ENCODE measurements around the gene MAML1. TPM values are rescaled to one million over a fixed set of nuclear protein-coding genes. Genes with fewer than 3 reads are reported as not detected.

MAML1 gene
- total and polyA plus RNA-seq, 2 experiments from 2014 or later: 9.6 to 43.9 TPM

DNA sequence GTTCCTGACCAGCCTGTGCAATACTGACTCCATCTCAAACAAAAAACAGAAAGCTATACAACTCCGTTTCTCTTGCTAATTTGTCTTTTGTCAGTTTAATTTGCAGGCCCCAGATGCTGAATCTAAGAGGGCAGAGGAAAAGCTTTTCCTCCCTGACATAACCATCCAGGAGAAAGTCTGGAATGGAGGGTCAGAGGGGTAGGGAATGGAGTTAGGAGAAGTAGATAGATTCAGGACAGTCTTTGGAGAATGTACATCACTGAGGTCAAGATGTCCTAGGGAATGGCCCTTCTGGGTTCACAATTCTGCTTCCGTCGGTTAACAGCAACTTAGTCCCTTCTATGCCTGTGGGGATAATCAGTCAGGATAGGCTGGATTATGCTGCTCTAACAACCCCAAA lies 81.5 kb downstream of the MAML1 start:
- H3K36me3 Mint-ChIP-seq (ENCODE audit: low read depth): peaks cover 32% of the 10 kb centered on the region
- H3K4me1 ChIP-seq (ENCODE audit: insufficient read depth): peaks cover 20% of the 10 kb centered on the region
- H3K4me3 ChIP-seq: no peak overlapping the region
- peaks cover 5% of the 10 kb centered on the region; the same call in 1 of the 2 replicates for H3K36me3 ChIP-seq (ENCODE audit: insufficient read depth)
- peaks cover 25% of the 10 kb centered on the region for H3K4me1 Mint-ChIP-seq
- H3K27ac Mint-ChIP-seq: no peak overlapping the region
- H3F3A ChIP-seq (replicated peaks; ENCODE audit: low read depth): peaks cover 24% of the 10 kb centered on the region
- ATAC-seq (no peak), DNase-seq (ENCODE audit: low spot score) (no peak)
- TF ChIP-seq, protein P1, sequence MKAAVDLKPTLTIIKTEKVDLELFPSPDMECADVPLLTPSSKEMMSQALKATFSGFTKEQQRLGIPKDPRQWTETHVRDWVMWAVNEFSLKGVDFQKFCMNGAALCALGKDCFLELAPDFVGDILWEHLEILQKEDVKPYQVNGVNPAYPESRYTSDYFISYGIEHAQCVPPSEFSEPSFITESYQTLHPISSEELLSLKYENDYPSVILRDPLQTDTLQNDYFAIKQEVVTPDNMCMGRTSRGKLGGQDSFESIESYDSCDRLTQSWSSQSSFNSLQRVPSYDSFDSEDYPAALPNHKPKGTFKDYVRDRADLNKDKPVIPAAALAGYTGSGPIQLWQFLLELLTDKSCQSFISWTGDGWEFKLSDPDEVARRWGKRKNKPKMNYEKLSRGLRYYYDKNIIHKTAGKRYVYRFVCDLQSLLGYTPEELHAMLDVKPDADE (IDR thresholded peaks at IDR 0.05): no peak
- TF ChIP-seq STAT1 (IDR thresholded peaks at IDR 0.05; ENCODE audit: unreplicated experiment) (no peak), ZNF114 (CRISPR knock-in tag; IDR thresholded peaks at IDR 0.05) (no peak), CREB1 (CRISPR knock-in tag; IDR thresholded peaks at IDR 0.05; ENCODE audit: low read depth) (no peak), NANOG (IDR thresholded peaks at IDR 0.05; ENCODE audit: borderline replicate concordance) (no peak), EZH2 (IDR thresholded peaks at IDR 0.05; ENCODE audit: low read depth, unreplicated experiment) (no peak), POLR2AphosphoS5 (IDR thresholded peaks at IDR 0.05; ENCODE audit: low read depth) (no peak)
- TF ChIP-seq, protein P2, sequence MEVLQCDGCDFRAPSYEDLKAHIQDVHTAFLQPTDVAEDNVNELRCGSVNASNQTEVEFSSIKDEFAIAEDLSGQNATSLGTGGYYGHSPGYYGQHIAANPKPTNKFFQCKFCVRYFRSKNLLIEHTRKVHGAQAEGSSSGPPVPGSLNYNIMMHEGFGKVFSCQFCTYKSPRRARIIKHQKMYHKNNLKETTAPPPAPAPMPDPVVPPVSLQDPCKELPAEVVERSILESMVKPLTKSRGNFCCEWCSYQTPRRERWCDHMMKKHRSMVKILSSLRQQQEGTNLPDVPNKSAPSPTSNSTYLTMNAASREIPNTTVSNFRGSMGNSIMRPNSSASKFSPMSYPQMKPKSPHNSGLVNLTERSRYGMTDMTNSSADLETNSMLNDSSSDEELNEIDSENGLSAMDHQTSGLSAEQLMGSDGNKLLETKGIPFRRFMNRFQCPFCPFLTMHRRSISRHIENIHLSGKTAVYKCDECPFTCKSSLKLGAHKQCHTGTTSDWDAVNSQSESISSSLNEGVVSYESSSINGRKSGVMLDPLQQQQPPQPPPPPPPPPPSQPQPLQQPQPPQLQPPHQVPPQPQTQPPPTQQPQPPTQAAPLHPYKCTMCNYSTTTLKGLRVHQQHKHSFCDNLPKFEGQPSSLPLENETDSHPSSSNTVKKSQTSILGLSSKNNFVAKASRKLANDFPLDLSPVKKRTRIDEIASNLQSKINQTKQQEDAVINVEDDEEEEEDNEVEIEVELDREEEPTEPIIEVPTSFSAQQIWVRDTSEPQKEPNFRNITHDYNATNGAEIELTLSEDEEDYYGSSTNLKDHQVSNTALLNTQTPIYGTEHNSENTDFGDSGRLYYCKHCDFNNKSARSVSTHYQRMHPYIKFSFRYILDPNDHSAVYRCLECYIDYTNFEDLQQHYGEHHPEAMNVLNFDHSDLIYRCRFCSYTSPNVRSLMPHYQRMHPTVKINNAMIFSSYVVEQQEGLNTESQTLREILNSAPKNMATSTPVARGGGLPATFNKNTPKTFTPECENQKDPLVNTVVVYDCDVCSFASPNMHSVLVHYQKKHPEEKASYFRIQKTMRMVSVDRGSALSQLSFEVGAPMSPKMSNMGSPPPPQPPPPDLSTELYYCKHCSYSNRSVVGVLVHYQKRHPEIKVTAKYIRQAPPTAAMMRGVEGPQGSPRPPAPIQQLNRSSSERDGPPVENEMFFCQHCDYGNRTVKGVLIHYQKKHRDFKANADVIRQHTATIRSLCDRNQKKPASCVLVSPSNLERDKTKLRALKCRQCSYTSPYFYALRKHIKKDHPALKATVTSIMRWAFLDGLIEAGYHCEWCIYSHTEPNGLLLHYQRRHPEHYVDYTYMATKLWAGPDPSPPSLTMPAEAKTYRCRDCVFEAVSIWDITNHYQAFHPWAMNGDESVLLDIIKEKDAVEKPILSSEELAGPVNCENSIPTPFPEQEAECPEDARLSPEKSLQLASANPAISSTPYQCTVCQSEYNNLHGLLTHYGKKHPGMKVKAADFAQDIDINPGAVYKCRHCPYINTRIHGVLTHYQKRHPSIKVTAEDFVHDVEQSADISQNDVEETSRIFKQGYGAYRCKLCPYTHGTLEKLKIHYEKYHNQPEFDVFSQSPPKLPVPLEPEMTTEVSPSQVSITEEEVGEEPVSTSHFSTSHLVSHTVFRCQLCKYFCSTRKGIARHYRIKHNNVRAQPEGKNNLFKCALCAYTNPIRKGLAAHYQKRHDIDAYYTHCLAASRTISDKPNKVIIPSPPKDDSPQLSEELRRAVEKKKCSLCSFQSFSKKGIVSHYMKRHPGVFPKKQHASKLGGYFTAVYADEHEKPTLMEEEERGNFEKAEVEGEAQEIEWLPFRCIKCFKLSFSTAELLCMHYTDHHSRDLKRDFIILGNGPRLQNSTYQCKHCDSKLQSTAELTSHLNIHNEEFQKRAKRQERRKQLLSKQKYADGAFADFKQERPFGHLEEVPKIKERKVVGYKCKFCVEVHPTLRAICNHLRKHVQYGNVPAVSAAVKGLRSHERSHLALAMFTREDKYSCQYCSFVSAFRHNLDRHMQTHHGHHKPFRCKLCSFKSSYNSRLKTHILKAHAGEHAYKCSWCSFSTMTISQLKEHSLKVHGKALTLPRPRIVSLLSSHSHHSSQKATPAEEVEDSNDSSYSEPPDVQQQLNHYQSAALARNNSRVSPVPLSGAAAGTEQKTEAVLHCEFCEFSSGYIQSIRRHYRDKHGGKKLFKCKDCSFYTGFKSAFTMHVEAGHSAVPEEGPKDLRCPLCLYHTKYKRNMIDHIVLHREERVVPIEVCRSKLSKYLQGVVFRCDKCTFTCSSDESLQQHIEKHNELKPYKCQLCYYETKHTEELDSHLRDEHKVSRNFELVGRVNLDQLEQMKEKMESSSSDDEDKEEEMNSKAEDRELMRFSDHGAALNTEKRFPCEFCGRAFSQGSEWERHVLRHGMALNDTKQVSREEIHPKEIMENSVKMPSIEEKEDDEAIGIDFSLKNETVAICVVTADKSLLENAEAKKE (CRISPR knock-in tag; IDR thresholded peaks at IDR 0.05): no peak
- TF ChIP-seq, protein P3, sequence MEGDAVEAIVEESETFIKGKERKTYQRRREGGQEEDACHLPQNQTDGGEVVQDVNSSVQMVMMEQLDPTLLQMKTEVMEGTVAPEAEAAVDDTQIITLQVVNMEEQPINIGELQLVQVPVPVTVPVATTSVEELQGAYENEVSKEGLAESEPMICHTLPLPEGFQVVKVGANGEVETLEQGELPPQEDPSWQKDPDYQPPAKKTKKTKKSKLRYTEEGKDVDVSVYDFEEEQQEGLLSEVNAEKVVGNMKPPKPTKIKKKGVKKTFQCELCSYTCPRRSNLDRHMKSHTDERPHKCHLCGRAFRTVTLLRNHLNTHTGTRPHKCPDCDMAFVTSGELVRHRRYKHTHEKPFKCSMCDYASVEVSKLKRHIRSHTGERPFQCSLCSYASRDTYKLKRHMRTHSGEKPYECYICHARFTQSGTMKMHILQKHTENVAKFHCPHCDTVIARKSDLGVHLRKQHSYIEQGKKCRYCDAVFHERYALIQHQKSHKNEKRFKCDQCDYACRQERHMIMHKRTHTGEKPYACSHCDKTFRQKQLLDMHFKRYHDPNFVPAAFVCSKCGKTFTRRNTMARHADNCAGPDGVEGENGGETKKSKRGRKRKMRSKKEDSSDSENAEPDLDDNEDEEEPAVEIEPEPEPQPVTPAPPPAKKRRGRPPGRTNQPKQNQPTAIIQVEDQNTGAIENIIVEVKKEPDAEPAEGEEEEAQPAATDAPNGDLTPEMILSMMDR (conservative IDR thresholded peaks at IDR 0.05; ENCODE audit: low read depth in 2 of 2): no peak
- TF ChIP-seq, protein P4, sequence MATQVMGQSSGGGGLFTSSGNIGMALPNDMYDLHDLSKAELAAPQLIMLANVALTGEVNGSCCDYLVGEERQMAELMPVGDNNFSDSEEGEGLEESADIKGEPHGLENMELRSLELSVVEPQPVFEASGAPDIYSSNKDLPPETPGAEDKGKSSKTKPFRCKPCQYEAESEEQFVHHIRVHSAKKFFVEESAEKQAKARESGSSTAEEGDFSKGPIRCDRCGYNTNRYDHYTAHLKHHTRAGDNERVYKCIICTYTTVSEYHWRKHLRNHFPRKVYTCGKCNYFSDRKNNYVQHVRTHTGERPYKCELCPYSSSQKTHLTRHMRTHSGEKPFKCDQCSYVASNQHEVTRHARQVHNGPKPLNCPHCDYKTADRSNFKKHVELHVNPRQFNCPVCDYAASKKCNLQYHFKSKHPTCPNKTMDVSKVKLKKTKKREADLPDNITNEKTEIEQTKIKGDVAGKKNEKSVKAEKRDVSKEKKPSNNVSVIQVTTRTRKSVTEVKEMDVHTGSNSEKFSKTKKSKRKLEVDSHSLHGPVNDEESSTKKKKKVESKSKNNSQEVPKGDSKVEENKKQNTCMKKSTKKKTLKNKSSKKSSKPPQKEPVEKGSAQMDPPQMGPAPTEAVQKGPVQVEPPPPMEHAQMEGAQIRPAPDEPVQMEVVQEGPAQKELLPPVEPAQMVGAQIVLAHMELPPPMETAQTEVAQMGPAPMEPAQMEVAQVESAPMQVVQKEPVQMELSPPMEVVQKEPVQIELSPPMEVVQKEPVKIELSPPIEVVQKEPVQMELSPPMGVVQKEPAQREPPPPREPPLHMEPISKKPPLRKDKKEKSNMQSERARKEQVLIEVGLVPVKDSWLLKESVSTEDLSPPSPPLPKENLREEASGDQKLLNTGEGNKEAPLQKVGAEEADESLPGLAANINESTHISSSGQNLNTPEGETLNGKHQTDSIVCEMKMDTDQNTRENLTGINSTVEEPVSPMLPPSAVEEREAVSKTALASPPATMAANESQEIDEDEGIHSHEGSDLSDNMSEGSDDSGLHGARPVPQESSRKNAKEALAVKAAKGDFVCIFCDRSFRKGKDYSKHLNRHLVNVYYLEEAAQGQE (IDR thresholded peaks at IDR 0.05; ENCODE audit: unreplicated experiment): no peak
- H3K9me3 Mint-ChIP-seq: no peaks in the 10 kb centered on the region
- no peaks in the 10 kb centered on the region; the same call in 1 of the 2 replicates for H4K20me1 ChIP-seq (replicated peaks; ENCODE audit: insufficient read depth)
- no peak overlapping the region for H3K27ac ChIP-seq (ENCODE audit: low read depth)
- no peak overlapping the region; the same call in 2 of the 3 replicates for H3K4me3 Mint-ChIP-seq
- H3K79me2 ChIP-seq (replicated peaks; ENCODE audit: insufficient read depth): no peaks in the 10 kb centered on the region
- no peak overlapping the region for H3K4me2 ChIP-seq
- H3K27me3 Mint-ChIP-seq (ENCODE audit: insufficient read depth, low read depth, poor library complexity): peaks cover 26% of the 10 kb centered on the region
- H3K9me2 ChIP-seq (ENCODE audit: insufficient read depth): no peaks in the 10 kb centered on the region
- H3K27me3 ChIP-seq (ENCODE audit: insufficient read depth): peaks cover 12% of the 10 kb centered on the region; the same call in 1 of the 2 replicates
- H2AFZ ChIP-seq: no peak overlapping the region

All from GM23338 (cell line).